Keratinocyte (primary cell): Measurements from ENCODE around the gene ELF3.

ENCODE experiments used
- CTCF ChIP-seq, 3 experiments: IDR thresholded peaks in 1 of 3; conservative IDR thresholded peaks in 1 of 3; optimal IDR thresholded peaks in 1 of 3; 2 replicates in 2 of 3; 3 replicates in 1 of 3; pipeline versions ENCODE3 to v1.5.1; 2011; ENCODE audit warnings: low read length in 3 of 3, mild to moderate bottlenecking in 3 of 3, moderate library complexity in 2 of 3, control low read depth in 1 of 3, inconsistent platforms in 1 of 3; ENCODE audit not compliant: insufficient read depth in 2 of 3; ENCODE audit errors: extremely low read depth in 1 of 3
- EZH2 ChIP-seq: IDR thresholded peaks from one replicate; pipeline ENCODE4 v1.6.1; 2012; ENCODE audit warnings: inconsistent platforms, mild to moderate bottlenecking, low read length, moderate library complexity

- no peak for TF ChIP-seq EZH2
- no peak for TF ChIP-seq CTCF (optimal IDR thresholded peaks at IDR 0.05 in 1 of 3, IDR thresholded peaks at IDR 0.05 in 1 of 3, conservative IDR thresholded peaks at IDR 0.05 in 1 of 3; ENCODE audit: extremely low read depth in 1 of 3, insufficient read depth in 2 of 3, low read length in 3 of 3)
Measured at GRCh38 chr1:201964261-201964660, 46.1 kb upstream of the ELF3 start.
